Measurements from ENCODE around the gene ENOX1.
A peak's percentile ranks its signal among the peaks of the same experiment; 100 is the strongest.

Gene ENOX1

DNA sequence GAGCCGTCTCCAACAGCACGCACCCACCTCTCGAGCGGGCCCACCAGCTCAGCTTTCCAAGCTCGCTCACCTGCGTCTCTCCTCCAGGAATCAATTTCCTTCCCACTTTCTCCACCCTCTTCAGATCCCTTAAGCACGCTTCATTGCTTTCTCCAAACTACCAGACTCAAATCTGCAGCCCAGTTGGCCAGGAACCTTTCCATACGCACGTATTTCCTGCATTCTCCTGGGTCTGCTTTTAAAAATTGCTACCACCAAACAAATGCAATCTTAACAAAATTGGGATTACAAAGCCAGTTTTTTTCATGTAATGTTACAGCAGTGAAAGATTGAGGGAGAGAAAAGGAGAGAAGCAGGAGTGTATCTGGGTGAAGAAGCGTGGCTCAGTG lies 1.5 kb downstream of the ENOX1 start:
- DNase-seq, result no peak

DNA sequence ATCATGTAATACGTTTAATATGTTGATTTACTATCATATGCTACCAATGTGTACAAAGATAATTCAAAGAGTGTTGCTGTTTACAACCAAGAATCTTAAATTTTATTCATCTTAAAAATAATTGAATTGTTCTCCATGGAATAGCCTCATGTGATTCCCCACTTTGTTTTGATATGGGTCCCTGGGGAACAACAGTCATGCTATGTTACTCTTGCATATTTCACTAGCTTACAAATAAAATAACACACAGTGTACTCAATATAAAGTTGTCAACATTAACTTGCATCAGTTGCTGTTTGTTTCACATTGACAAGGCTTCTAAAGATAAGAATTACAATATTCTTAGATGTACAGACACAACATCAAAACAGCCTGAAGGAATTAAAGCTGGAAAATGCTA lies 2.3 kb downstream of the ENOX1 start:
- DNase-seq, result no peak

DNA sequence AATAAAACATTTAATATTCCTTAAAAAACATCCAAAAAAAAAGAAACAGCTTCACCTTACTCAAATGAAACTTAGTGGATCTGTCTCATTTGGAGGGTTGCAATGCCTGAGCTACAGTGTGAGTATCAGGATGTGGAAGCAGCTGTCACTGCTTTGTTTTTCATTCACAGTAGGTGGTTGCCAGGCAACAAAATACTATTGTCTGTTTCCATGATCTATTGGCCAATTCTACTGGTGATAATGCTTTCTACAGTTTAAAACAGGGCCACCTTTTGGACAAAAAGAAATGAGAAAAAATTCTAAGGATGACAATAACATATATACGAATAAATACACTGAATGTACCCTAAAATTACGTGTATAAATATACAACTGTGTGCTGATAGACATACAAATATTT lies 3.0 kb downstream of the ENOX1 start:
- peak; percentile 35 to 42 for DNase-seq

DNA sequence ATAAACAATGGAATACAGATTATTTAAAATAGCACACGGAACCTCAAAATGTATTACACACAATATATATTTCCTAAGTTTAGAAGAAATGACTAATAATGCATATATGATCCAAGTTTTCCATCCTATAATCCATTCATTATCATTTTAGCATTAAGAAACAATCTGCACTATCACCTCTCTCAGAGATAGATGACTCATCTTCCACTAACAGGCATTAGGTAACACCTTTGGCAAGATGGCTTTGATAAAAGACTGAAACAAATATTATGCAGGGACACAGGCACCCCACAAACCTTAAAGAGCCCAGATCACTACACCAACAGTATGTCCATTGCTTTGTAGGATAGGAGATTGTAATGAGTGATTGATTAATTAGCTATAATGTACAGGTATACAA lies 4.1 kb downstream of the ENOX1 start:
- no peak for DNase-seq

DNA sequence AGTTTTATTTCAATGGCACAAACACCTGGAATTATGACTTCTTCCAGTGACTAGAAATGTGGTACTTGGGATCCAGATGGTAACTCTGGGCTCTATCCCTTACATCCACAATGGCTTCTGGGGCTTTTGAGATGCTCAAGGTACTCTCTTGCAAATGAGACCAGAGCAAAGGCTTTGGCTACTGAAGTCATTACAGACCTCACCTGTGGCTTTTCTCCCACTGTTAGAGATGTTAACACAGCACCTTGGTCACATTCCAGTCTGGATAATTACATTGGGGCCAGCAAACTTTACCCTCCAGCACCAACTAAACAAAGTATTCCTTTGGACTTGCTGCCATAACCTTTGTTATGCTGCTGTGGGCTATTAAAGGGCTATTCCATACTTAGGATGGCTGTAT lies 6.1 kb downstream of the ENOX1 start:
- no peak for DNase-seq

DNA sequence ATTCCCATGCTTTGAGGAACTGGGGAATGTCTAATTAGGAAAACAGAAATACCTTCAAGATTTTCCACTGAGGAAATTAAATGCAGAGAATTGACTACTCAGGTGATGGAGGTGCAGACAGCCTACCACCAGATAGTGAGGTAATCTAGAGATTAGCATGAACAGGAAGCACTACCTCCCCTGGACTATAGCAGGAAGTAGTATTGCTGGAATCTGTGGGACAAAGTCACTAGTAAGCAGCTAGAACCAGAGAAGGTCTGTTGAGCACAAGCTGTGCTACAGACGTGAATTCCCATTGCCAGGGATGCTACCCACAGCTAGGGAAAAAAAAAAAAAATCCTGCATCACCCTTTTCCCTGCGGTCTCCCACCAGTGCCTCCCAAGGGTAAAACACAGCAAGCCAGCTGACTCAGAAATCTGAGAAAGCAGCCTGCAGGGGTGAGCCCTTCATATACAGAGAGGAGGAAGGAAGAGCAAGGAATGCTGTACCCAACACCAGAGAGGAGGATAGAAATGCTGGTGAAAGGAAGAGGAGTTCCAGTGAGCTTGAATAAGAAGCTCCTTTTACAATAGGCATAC lies 10.2 kb downstream of the ENOX1 start:
- no peak for DNase-seq

DNA sequence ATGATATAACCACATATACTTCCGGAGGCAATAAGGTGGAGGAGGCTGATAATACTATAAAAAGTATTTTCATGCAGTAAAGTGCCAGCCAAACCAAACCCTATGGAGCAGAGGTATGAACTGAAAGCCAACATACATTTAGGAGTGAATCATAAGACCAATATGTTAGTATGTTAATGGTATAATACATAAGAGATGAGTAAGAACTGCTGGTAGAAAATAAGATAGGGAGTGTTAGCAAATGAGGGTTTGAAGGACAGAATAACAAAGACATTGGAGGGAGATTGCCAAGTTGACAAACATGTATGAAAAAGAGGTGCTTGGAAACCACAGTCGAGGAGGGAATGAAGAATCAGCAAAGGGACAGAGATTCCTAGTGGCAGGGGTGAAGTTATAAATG lies 10.8 kb downstream of the ENOX1 start:
- no peak for DNase-seq

DNA sequence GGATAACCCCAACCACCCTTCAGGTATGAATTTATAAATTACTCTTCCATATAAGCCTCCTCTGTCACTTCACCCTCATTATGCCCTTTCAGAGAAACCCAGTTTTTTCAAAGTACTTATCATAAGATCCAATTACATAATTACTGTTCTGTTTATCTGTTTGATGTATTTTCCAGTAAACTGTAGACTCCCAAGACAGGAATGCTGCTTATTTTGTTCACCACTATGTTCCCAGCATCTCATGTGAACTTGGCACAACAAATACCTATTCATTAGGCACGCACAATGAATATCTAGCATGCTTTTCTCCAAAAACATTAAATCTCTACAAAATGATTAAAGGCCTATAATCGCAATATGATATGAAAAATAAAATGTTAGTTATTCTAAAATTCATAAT lies 13.2 kb downstream of the ENOX1 start:
- DNase-seq, result no peak

DNA sequence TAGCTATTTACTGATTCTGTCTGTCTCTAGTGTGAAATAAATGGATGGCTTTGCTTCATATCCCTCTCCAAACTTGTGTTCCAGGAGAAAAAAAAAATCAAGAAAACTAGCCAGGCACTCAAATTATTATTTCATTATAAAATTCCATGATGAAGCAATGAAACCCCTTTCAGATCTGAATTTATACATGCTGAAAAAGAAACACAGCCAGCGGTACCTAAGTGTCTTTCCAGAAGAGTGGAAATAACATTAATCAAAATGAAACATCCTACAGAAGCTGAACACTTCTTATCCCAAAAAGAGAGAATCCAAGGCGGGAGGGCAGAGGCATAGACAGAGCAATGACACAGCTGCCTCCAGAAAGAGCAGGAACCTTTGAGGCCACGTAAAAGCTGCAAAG lies 15.9 kb downstream of the ENOX1 start:
- DNase-seq, result no peak

DNA sequence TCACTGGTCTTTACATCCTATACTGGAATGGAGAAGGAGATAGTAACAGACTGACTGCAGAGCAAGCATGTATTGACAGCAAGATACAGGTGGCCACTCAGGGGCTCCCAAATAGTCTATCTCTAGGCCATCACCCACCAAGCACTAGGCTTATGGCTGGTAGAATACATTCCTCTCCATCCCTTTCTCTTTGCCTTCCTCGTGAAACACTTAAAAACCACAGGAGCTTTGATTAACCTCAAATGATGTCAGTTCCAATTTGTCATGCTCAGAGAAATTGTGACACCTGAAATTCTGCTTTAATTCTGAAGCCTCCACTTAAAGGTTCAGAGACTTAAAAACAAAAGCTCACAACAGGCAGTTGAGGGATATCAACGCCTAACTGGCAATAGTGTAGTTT lies 17.2 kb downstream of the ENOX1 start:
- DNase-seq, result no peak

DNA sequence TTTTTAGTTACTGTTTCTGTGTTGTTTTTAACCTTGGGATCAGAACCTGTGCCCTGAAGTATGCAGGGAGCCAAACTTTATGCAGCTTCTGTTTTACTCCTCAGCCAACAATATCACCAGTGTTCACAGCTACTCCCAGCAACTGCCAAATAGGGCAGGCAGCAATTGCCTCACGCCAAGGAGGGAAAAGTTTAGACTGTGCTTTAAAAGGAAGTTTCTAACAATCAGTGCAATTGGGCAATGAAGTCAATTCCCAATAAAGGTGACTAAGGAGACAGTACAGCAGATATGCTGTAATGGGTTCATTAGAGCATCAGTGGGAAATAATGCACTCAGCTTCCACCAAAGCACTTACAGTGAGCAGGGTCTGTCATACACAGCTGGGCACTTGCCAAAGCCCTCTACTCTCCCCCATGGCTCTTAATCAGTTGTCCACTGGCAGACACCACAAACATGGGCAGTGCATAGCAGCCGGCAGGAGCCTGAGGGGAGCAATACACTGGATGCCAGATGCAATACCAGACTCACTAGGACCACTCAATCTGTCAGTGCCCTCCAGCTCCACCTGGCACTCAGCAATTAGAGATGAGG lies 19.3 kb downstream of the ENOX1 start:
- DNase-seq, result no peak

DNA sequence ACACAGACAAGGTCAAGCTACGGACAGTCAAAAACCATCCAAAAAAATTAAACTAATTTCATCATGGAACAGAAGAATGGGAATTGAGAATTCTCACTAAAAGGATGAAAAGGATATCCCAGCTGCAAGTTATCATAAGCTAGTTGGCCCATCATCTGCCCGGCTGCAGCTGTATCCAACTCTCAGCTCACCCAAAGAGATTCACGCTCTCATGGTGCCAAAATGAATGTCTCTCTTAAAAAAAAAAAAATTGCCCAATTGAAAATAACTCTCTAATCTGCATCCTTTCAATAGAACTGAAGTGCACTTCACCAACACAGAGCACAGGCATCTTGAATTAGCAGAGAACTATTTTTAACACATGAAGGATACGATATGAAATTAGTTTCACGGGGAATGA lies 20.0 kb downstream of the ENOX1 start:
- DNase-seq, result no peak

DNA sequence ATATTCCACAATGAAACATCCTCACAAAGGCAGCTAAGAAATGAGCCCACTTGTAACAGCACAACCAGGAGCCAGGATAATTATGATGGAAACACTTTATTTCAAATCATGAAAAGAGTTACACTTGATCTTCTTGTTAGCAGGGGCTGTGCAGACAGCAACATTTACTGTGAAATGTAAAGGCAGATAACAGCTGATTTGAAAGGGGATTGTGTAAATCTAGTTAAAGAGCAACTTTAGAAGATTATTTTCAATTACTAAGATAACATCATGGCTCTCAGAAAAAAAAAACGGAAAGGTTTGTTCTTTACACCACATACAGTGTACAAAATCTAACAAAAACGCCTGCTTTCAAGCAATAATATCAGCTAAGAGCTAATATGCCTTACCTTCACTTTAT lies 22.4 kb downstream of the ENOX1 start:
- DNase-seq, result no peak

DNA sequence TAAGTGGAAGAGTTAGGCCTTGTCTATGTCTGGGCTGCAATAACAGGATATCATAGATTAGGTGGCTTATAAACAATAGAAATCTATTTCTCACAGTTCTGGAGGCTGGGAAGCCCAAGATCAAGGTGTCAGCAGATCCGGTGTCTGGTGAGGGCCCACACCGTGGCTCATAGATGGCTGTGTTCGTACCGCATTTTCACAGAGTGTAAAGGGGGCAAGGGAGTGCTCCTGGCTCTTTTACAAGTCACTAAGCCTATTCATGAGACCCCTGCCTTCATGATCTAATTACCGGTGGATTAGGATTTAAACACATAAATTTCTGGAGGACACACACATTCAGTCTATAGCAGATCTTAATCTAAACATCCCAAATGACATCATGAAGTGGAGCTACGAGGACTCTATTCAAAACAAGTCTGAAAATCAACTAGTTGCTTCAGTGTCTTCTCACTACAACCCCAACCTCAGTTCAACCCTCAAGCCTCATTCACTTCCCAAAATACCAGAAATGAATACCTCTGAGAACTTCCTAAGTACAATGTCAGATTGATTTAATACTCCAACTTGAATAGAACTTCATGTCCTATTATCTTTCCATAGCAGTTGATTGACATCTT lies 23.5 kb downstream of the ENOX1 start:
- no peak for DNase-seq

DNA sequence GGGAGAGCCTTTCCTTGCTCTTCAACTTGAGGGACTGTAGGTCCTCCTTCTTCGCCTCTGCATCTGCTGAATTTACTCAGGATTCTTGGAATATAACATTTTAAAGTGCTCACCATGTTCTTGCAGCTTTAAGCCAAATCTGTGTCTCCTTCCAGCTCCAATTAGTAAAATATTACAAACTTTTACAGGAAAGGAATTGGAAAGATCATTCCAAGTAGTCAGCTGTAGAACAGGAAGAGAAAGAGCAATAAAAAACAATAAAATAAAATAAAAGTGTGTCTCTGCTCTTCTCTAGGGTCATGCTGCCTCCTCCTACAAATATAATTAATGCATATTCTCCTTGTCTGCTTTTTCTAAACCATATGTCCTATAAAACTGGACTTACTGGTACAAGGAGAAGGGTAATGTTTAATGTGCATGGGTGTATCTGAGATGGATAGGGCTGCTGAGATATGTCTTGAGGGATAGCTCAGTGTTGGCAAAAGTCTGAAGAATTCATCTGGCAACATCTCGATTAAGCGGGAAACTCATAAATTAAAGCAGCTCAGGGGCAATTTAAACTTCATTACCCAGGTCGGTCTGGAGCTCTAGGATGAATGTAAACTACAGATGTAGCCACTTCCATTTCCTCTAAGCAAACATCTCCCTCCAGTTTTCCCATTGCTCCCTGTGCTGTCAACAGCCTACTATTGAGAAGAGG lies 25.0 kb downstream of the ENOX1 start:
- DNase-seq, result no peak

DNA sequence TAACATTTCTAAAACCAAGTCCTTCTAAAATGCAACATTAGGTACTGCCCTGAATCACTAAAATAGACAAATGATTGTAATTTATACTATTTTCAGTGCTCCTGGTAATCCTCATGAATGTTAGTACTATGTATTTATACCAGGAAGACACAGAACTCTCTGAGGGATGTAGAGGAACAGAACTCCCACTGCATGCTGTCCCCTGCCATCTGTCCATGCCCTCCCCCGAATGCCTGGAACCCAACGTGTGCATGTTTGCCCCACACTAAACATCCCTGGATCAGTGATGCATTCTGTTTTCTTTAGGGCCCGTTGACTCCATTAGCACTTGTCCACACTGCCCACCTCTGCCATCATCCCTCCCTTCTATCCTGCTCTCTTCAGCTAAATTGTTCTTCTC lies 26.5 kb downstream of the ENOX1 start:
- DNase-seq, result no peak

DNA sequence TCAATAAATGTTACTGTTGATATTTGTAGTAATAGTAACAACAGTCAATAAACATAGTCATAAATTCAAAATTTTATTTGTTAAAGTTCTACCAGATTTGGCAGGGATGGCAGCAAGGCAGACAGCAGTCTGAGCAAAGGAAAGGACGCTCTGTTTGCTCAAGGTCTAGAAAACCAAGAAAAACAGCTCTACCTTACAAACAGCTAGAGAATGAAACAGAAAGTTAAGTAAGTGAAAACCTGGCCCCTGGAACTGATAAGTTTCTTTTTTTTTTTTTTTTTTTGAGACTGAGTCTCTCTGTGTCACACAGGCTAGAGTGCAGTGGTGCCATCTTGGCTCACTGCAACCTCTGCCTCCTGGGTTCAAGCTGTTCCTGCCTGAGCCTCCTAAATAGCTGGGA lies 27.9 kb downstream of the ENOX1 start:
- DNase-seq, result no peak

DNA sequence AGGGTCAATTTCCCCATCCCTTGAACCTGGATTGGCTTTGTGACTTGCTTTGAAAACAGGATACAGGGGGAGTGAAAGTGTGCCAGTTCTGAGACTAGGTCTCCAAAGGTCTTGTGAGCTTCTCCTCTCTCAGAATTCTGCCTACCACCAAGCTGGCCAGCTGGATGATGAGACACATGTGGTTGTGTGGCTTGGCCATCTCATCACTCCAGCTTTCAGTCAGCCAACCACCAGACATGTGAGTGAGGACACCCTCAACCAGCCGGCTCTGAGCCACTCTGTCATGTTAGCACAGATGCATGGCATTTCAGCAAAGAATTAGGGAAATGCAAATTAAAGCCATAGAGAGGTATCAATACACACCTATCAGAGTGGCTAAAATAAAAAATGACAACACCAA lies 29.5 kb downstream of the ENOX1 start:
- DNase-seq, result no peak

DNA sequence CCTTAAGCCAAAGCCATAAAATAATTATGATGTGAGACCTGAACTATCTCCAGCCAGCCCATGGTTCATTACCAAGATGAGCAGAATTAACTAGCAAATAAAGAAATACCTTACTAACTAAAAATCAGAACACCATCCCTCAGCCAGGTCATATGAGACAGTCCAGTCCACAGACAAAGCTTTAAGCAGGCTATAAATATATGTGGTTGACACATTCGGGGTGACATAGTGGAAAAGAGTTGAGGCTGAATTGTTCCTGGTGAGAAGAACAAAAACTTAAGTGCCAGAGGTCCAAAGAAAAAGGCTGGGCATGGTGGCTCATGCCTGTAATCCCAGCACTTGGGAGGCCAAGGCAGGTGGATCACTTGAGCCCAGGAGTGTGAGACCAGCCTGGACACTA lies 30.9 kb downstream of the ENOX1 start:
- no peak for DNase-seq

DNA sequence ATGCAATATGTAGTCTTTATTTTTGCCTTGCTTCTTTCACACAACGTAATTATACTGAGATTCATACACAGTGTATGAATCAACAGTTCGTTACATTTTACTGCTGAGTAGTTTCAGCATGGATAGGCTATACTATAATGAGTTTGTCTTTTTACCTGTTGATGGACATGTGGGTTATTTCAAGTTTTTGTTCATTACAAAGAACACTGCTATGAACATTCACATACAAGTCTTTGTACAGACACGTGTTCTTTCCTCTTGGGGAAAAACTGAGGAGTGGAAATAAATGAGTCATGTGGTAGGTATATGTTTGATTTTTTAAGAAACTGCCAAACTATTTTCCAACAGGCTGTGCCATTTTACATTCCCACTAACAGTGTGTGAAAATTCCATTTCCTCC lies 35.1 kb downstream of the ENOX1 start:
- no peak for DNase-seq

DNA sequence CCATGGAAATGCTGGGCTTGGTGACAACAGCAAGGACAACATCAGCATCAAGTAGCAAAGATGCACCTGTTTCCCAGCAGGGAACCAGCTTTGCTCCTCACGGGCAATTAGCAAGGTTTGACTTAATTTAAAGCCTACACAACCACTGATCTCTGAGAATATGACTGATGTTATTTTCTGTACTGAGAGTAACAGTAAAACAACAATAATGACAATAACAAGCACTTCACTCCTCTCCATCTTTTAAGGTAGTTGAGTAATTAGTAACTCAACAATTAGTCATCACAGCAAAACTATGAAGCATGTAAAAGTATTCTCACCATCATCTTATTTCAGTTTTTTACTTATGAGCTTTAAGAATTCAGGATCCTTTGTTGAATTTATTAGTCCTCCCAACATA lies 37.3 kb downstream of the ENOX1 start:
- DNase-seq, result no peak

DNA sequence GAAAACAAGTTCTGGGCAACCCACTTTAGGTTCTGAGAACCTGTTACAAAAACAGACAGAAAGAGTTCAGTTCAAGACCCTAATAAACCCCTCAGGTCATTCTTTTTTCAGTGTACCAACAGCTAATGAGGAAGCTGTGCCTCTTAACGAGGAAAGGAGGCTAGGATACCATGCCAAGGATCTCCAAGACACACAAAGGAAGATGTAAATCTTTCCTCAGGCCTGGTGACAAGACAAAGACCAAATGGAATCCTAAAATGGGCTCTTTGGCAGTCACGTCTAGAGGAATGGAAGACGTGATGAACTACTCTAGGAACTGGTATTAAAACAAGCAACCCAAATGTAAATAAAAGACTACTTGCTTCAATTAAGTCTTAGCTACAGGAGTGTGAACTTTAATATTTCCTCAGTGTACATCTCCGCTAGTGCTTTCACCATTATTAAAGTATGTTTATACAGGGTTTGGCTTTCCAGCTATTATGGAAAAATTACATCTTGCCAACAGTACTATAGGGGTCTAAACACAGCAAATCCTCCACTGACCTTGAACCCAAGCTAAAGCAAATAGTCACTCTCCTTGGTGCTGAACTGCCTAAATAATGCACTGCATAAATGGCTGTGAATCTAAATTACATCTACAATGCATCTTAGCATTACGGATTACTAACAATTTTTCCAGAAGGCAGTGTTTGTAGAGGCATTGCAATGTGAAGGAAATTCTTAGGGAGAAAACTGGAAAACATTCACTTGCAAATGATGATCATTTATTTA lies 42.3 kb downstream of the ENOX1 start:
- DNase-seq, result no peak

DNA sequence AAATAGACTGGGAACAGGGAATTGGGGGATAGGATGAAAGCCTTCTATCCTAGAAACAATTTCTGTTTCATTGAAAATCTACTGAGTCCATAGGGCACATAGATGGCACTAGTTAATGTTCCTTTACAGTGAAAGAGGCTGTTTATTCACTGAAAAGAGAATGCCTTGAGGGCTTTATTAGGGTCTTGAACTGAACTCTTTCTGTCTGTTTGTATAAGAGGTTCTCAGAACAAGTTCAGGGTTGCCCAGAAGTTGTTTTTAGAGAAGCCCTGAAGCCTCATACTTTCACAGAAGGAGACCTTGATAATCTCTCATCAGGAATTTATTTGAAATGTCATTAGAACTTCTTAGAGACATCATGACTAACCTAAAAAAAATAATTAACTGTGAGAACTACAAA lies 43.9 kb downstream of the ENOX1 start:
- no peak for DNase-seq
